ENCODE measurements around the gene MPPED2. TPM values are rescaled to one million over a fixed set of nuclear protein-coding genes. Genes with fewer than 3 reads are reported as not detected.

The MPPED2 gene
- total and polyA plus RNA-seq, 2 of the 13 experiments (the other 11 are each of a cell fraction or from before 2014, with no cell fraction given) = not detected

DNA sequence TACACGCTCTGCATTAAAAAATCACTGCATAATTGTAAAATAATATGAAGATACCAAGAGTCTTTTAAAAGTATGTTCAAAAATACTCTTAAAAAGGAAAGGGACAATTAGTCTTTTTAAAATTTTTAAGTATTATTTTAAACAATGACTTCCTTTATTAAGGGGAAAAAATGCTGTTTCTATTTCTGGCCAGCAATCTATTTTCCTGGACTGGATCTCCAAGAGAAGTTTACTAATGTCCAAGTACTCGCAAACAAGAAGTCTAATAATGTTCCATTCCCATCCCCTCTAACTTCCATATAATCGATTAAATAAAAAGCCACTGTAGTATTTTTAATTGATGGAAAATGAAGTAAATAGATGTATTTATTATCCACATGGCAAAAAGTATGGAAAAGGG lies 123.7 kb downstream of the MPPED2 start (continued):
- TF ChIP-seq SIN3A (IDR thresholded peaks at IDR 0.05; ENCODE audit: borderline replicate concordance, low read depth, low read length) (no peak), SRSF4 (IDR thresholded peaks at IDR 0.05; ENCODE audit: low read depth, low read length, poor library complexity, severe bottlenecking) (no peak)

DNA sequence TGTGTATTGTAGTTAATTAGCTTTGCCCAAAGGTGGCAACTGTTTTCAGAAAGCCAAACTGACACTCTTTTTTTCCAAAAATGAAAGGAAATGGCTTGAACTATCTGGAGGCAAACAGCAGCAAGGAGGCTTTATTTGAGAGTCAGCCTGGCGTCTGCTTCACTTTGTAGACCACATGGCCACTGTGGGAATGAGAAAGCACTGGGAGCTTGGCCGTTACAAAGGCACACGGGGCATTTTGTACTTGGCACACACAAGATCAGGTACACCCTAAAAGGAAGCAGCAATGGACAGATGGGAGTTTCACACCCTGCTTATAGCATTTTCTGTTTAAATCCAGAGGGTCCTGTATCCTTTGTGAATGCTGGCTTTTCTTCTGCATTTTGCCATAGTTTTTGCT lies 126.3 kb downstream of the MPPED2 start:
- no peaks in the 10 kb centered on the region for H3K9me3 ChIP-seq (ENCODE audit: low read length)
- intact Hi-C loops (cut with micrococcal nuclease; ENCODE audit: unreplicated experiment) (no loop called here), in situ Hi-C loops (cut with HindIII; ENCODE audit: extremely low pct_ligation_motif_present, low pct_unique_long_range_greater_than_20kb) (no loop called here)
- no peaks in the 10 kb centered on the region for H3K36me3 ChIP-seq (replicated peaks in 1 of 2; ENCODE audit: control insufficient read depth in 1 of 2, insufficient read depth in 2 of 2, low read length in 2 of 2)
- no peak overlapping the region for H3K4me2 ChIP-seq (ENCODE audit: low read depth, low read length)
- H3K4me3 ChIP-seq (replicated peaks in 1 of 3; ENCODE audit: insufficient read depth in 1 of 3, low read depth in 2 of 3, low read length in 3 of 3) = no peak overlapping the region
- ChIA-PET POLR2A (no interaction called here), CTCF (ENCODE audit: low intra/inter-chr PET ratio, low total read pairs) (no interaction called here)
- FAIRE-seq (no peak), DNase-seq (ENCODE audit: low spot score) (no peak), ATAC-seq (no peak)
- H3K27me3 ChIP-seq (ENCODE audit: control insufficient read depth in 1 of 2, insufficient read depth in 2 of 2, low read length in 2 of 2) = no peaks in the 10 kb centered on the region
- H3K9ac ChIP-seq (ENCODE audit: insufficient read depth, low read depth, low read length) = no peak overlapping the region
- H3K4me1 ChIP-seq (ENCODE audit: insufficient read depth, low read length) = no peaks in the 10 kb centered on the region
- no peaks in the 10 kb centered on the region for H4K20me1 ChIP-seq (ENCODE audit: insufficient read depth, low read length)
- H3K27ac ChIP-seq (ENCODE audit: extremely low read length, insufficient read depth, low read length) = no peak overlapping the region
- BruUV-seq (replicated peaks) = no TSS peak
- WGBS (ENCODE audit: low lambda C conversion rate) = 0% methylated on average over 3 of the region's 3 CpGs
- no peak overlapping the region for H2AFZ ChIP-seq (ENCODE audit: low read length)
- TF ChIP-seq, protein P1, sequence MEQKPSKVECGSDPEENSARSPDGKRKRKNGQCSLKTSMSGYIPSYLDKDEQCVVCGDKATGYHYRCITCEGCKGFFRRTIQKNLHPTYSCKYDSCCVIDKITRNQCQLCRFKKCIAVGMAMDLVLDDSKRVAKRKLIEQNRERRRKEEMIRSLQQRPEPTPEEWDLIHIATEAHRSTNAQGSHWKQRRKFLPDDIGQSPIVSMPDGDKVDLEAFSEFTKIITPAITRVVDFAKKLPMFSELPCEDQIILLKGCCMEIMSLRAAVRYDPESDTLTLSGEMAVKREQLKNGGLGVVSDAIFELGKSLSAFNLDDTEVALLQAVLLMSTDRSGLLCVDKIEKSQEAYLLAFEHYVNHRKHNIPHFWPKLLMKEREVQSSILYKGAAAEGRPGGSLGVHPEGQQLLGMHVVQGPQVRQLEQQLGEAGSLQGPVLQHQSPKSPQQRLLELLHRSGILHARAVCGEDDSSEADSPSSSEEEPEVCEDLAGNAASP (CRISPR knock-in tag; IDR thresholded peaks at IDR 0.05; ENCODE audit: borderline replicate concordance) = no peak
- TF ChIP-seq SOX6 (IDR thresholded peaks at IDR 0.05) (no peak), SOX6 (CRISPR knock-in tag; IDR thresholded peaks at IDR 0.05) (no peak), ZNF326 (CRISPR knock-in tag; IDR thresholded peaks at IDR 0.05; ENCODE audit: borderline replicate concordance) (no peak), MEIS1 (CRISPR knock-in tag; IDR thresholded peaks at IDR 0.05; ENCODE audit: borderline replicate concordance) (no peak), SP2 (CRISPR knock-in tag; IDR thresholded peaks at IDR 0.05) (no peak), HDAC6 (IDR thresholded peaks at IDR 0.05; ENCODE audit: low read depth, low read length) (no peak), ZNF317 (CRISPR knock-in tag; IDR thresholded peaks at IDR 0.05) (no peak), ERF (CRISPR knock-in tag; IDR thresholded peaks at IDR 0.05) (no peak), ZMYM3 (CRISPR knock-in tag; IDR thresholded peaks at IDR 0.05) (no peak)
- TF ChIP-seq, protein P2, sequence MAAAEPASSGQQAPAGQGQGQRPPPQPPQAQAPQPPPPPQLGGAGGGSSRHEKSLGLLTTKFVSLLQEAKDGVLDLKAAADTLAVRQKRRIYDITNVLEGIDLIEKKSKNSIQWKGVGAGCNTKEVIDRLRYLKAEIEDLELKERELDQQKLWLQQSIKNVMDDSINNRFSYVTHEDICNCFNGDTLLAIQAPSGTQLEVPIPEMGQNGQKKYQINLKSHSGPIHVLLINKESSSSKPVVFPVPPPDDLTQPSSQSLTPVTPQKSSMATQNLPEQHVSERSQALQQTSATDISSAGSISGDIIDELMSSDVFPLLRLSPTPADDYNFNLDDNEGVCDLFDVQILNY (CRISPR knock-in tag; conservative IDR thresholded peaks at IDR 0.05) = no peak
- TF ChIP-seq, protein P3, sequence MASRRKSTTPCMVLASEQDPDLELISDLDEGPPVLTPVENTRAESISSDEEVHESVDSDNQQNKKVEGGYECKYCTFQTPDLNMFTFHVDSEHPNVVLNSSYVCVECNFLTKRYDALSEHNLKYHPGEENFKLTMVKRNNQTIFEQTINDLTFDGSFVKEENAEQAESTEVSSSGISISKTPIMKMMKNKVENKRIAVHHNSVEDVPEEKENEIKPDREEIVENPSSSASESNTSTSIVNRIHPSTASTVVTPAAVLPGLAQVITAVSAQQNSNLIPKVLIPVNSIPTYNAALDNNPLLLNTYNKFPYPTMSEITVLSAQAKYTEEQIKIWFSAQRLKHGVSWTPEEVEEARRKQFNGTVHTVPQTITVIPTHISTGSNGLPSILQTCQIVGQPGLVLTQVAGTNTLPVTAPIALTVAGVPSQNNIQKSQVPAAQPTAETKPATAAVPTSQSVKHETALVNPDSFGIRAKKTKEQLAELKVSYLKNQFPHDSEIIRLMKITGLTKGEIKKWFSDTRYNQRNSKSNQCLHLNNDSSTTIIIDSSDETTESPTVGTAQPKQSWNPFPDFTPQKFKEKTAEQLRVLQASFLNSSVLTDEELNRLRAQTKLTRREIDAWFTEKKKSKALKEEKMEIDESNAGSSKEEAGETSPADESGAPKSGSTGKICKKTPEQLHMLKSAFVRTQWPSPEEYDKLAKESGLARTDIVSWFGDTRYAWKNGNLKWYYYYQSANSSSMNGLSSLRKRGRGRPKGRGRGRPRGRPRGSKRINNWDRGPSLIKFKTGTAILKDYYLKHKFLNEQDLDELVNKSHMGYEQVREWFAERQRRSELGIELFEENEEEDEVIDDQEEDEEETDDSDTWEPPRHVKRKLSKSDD (CRISPR knock-in tag; IDR thresholded peaks at IDR 0.05; ENCODE audit: low read depth) = no peak
- no peaks in the 10 kb centered on the region for H3K79me2 ChIP-seq (ENCODE audit: insufficient read depth, low read length)
